Epithelial cell of proximal tubule (primary cell): ENCODE data around the gene ZCCHC4. TPM values are rescaled to one million over a fixed set of nuclear protein-coding genes. Genes with fewer than 3 reads are reported as not detected.

ENCODE experiments used
- DNase-seq: peaks from one replicate; pipeline ENCODE4 v3.0.0-alpha.2; 2011; ENCODE audit warnings: low read depth
- H3K4me3 ChIP-seq: 2 replicates; pipeline ENCODE4 v1.5.1; 2011; ENCODE audit warnings: low read depth, mild to moderate bottlenecking, low read length
- total RNA-seq: library from RNA; depleted of rRNA; stranded (reverse); fragments of >200 nt; gene quantifications from 2 replicates; pipeline ENCODE4 v1.2.3, GENCODE V29; 2015
- TF ChIP-seq, protein P1 (sequence below): conservative IDR thresholded peaks from 2 replicates; pipeline ENCODE4 v1.5.1; 2012; ENCODE audit warnings: low read depth, mild to moderate bottlenecking, low read length

Gene ZCCHC4
- total RNA-seq, 1 donor from 2014 or later = 17.2 TPM

DNA sequence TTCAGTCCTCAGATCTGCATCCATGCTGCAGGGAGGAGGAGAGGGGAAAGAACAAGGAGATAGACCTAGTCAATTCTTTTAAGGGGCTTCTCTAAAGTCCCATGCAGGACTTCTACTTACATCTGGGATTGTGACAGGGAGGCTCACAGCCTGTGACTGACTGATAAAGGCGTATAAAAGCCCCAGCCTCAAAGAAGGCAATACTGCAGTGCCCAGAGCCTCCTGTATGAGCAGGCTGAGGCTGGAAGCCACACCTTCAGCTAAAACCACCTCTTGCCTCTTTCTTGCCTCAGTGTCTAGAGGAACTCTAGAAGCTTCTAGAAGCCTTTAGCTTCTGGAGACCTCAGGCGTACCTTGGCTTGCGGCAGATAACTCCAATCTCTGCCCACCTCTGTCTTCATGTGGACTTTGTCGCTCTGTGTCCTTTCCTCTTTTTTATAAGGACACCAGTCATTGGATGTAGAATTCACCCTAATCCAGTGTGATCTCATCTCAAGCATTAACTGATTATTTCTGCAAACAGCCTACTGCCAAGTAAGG lies 6.0 kb upstream of the ZCCHC4 start:
- TF ChIP-seq, protein P1, sequence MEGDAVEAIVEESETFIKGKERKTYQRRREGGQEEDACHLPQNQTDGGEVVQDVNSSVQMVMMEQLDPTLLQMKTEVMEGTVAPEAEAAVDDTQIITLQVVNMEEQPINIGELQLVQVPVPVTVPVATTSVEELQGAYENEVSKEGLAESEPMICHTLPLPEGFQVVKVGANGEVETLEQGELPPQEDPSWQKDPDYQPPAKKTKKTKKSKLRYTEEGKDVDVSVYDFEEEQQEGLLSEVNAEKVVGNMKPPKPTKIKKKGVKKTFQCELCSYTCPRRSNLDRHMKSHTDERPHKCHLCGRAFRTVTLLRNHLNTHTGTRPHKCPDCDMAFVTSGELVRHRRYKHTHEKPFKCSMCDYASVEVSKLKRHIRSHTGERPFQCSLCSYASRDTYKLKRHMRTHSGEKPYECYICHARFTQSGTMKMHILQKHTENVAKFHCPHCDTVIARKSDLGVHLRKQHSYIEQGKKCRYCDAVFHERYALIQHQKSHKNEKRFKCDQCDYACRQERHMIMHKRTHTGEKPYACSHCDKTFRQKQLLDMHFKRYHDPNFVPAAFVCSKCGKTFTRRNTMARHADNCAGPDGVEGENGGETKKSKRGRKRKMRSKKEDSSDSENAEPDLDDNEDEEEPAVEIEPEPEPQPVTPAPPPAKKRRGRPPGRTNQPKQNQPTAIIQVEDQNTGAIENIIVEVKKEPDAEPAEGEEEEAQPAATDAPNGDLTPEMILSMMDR = no peak
- no peak for DNase-seq

DNA sequence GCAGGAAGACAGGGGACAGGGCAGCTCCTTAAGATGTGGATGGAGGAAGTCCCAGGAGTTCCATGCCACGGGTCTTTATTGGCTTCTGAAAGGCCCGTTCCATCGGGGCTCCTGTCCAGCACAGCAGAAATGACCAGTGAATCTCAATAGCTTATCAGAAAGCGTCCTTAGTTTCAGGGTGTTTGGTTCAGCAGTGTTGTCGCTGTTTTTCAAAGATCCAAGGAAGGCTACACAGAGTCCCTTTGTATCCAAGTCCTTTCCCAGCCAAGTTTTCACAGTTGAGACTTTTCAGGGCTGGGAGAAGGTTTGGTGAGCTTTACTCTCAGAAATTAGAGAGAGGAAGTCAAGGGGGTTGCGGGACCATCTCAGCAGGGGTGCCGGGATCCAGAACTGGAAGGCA lies 5.0 kb upstream of the ZCCHC4 start:
- TF ChIP-seq, protein P1 = no peak
- DNase-seq = no peak
- no peak overlapping the region for H3K4me3 ChIP-seq

More for the DNA sequence above, 6.0 kb upstream of the ZCCHC4 start:
- H3K4me3 ChIP-seq = no peak overlapping the region

DNA sequence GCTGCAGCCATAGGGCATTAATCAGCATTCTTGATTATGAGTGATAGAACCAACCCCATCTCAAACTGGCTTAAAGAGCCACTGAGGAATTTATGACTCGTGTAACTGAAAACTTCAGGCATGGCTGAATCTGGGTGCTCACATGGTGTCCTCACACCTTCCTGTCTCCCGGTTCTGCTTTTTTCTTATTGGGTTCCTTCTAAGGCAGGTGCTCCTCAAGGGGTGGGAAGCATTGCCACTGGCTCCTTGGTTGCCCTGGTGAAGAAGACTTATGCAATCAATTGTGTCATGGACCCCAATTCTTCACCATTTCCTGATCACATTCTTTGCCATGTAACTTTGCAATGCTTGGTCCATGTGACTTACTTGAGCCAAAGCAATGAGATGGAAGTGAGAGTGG lies 4.3 kb upstream of the ZCCHC4 start:
- TF ChIP-seq, protein P1 = no peak
- no peak for DNase-seq
- H3K4me3 ChIP-seq = no peak overlapping the region

DNA sequence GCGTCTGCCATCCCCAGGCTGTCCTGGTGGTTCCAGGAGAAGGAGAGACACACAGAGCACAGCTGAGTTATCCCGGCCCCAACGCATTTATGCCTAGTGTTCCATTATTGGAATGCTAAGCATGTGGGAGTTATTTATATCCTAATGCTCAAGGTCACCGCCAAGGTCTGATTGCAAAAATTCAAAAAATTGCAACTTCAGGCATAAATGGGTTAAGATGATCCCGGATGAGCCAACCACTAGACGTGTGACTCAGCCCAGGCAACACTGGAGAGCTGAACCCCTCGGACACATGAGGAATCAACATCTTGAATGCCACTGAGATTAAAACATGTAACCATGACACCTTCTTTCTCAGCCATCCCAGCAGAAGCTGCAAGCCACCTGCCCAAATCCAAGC lies 3.8 kb upstream of the ZCCHC4 start:
- DNase-seq = no peak

DNA sequence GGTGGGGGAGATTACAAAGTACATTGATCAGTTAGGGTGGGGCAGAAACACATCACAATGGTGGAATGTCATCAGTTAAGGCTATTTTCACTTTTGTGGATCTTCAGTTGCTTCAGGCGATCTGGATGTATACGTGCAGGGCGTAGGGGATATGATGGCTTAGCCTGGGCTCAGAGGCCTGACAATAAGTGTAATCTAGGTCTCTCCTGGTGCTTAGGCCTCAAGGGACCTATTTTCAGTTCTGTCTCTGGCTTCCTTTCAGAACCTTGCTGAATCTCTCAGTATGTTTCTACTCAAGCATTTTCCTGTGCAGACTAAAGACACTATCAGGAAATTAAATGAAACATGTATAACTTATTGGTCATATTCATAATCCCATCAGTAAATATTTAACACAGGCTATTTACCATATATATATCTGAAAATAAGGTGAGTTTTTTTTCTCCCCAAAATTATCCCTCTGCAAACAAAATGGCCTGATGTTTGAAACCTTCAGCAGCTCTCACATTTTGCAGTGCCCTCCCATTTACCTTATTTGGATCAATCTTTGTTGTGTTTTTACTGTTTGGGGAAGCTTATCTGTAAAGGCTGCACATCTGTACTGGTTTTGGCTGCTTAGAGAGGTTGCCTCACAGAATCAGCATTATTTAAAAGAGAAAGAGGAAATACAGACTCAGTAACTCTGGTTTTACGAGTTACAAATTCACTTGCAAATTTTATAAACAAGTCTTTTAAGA lies 2.3 kb upstream of the ZCCHC4 start:
- H3K4me3 ChIP-seq = no peak overlapping the region
- DNase-seq = no peak
- TF ChIP-seq, protein P1 = no peak

More for the DNA sequence above, 3.8 kb upstream of the ZCCHC4 start:
- H3K4me3 ChIP-seq = no peak overlapping the region
- TF ChIP-seq, protein P1 = no peak

DNA sequence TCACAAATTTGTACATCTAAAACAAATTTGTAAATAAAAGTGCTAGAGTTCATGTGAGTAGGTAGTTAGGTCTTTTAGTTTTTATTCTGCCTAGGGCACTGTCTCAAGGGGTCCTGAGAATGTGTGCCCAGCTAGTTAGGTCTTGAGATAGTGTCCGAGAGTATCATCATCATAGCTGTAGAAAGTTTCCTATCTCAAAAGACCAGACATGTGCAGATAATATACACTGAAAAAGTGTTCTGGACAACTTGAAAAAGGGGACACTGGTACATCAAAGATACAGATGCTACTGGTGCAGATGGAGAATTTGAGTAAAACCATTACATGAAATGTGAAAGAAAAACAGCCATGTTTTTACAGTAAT lies 1.8 kb upstream of the ZCCHC4 start:
- DNase-seq = no peak
- H3K4me3 ChIP-seq = no peak overlapping the region
- TF ChIP-seq, protein P1 = no peak
